ENCODE results near the gene BARD1. TPM values are rescaled to one million over a fixed set of nuclear protein-coding genes. Genes with fewer than 3 reads are reported as not detected.

BARD1 gene
- total RNA-seq (2022) (7.8 and 11.1 TPM in 2 replicates), Bru-seq, nascent RNA (percentile 63 among the genes with signal in this experiment), BruChase-seq, experiment 1, labeled RNA remaining after a 6-hour chase (percentile 42 among the genes with signal in this experiment), BruChase-seq, experiment 2, labeled RNA remaining after a 2-hour chase (percentile 60 among the genes with signal in this experiment)
- long read RNA-seq, full-length matches to known transcripts, result 15 of 20 reads
- long read RNA-seq, partial matches to known transcripts, result 1 of 20 reads
- long read RNA-seq, other reads (novel, unspliced or antisense), result 4 of 20 reads

GRCh38 chr2:214808981-214809750, at the start of gene BARD1:
Gene BARD1 (minus strand): TSS chr2:214809683. CDS start chr2:214809569, 114 bp downstream.
- H3K36me3 Mint-ChIP-seq (ENCODE audit: insufficient read depth, unreplicated experiment), result no peaks in the 10 kb centered on the region
- peak within 1 kb of the TSS; percentile 98 for H3K4me3 Mint-ChIP-seq (ENCODE audit: unreplicated experiment)
- CTCF ChIA-PET, result interaction anchor here (0.5 to 0.7 kb wide), 5 partner anchors 379 to 1304 kb away, joined by 3 to 6 read pairs (median 3); no protein-coding TSS in a partner anchor
- POLR2A ChIA-PET, result interaction anchor here (0.6 to 2.9 kb wide), 13 partner anchors 8 to 1526 kb away, joined by 3 to 17 read pairs (median 3); no protein-coding TSS in a partner anchor
- no peaks in the 10 kb centered on the region for H3K9me3 Mint-ChIP-seq (ENCODE audit: unreplicated experiment)
- intact Hi-C loops (cut with micrococcal nuclease), result loop anchor here (5.0 kb wide), 1 partner anchor 1557 kb away; no protein-coding TSS in a partner anchor
- no peaks in the 10 kb centered on the region for H3K27me3 Mint-ChIP-seq (ENCODE audit: insufficient read depth, unreplicated experiment)
- DNase-seq (ENCODE audit: unreplicated experiment), result peak; percentile 71
- H3K27ac Mint-ChIP-seq (ENCODE audit: low read depth, unreplicated experiment), result peak within 1 kb of the TSS; percentile 94
- TF ChIP-seq, protein P1, sequence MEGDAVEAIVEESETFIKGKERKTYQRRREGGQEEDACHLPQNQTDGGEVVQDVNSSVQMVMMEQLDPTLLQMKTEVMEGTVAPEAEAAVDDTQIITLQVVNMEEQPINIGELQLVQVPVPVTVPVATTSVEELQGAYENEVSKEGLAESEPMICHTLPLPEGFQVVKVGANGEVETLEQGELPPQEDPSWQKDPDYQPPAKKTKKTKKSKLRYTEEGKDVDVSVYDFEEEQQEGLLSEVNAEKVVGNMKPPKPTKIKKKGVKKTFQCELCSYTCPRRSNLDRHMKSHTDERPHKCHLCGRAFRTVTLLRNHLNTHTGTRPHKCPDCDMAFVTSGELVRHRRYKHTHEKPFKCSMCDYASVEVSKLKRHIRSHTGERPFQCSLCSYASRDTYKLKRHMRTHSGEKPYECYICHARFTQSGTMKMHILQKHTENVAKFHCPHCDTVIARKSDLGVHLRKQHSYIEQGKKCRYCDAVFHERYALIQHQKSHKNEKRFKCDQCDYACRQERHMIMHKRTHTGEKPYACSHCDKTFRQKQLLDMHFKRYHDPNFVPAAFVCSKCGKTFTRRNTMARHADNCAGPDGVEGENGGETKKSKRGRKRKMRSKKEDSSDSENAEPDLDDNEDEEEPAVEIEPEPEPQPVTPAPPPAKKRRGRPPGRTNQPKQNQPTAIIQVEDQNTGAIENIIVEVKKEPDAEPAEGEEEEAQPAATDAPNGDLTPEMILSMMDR (IDR thresholded peaks at IDR 0.05; ENCODE audit: unreplicated experiment), result no peak
- peaks cover 17% of the 10 kb centered on the region for H3K4me1 Mint-ChIP-seq (ENCODE audit: insufficient read depth, unreplicated experiment)
- no TSS peak for BruUV-seq (replicated peaks)

GRCh38 chr2:214856137-214856536, 46.7 kb upstream of the BARD1 start:
- Mint-ChIP-seq H3K27ac (ENCODE audit: low read depth, unreplicated experiment) (peak overlapping the region; percentile 37), H3K4me3 (ENCODE audit: unreplicated experiment) (no peak overlapping the region)

DNA sequence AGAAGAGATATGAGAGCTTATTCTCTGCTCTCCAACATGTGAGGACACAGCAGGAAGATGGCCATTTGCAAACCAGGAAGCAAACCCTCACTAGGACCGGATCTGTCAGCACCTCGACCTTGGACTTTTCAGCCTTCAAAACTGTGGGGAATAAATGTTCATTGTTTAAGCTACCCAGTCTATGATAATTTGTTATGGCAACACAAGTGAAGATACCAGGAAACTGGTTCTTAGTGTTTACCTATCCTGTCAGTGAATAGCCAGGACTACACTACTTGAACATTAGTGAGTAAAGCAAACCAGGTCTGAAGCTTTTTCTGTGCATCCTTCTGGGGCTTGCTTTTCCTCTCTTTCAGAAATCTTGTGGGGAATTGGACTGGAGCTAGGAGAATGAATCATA, 44.4 kb upstream of the BARD1 start:
- H3K27ac Mint-ChIP-seq (ENCODE audit: low read depth, unreplicated experiment), result no peak overlapping the region
- TF ChIP-seq, protein P1 (IDR thresholded peaks at IDR 0.05; ENCODE audit: unreplicated experiment), result no peak
- H3K4me1 Mint-ChIP-seq (ENCODE audit: insufficient read depth, unreplicated experiment), result no peaks in the 10 kb centered on the region
- no peak for DNase-seq (ENCODE audit: unreplicated experiment)
- intact Hi-C loops (cut with micrococcal nuclease), result no loop called here
- no peaks in the 10 kb centered on the region for H3K9me3 Mint-ChIP-seq (ENCODE audit: unreplicated experiment)
- ChIA-PET POLR2A (interaction anchor here (0.6 kb wide), 1 partner anchor 250 kb away, joined by 3 read pairs; no protein-coding TSS in a partner anchor), CTCF (interaction anchor here (0.7 kb wide), 2 partner anchors 23 to 838 kb away, joined by 3 to 4 read pairs; no protein-coding TSS in a partner anchor)
- H3K36me3 Mint-ChIP-seq (ENCODE audit: insufficient read depth, unreplicated experiment), result no peaks in the 10 kb centered on the region
- H3K27me3 Mint-ChIP-seq (ENCODE audit: insufficient read depth, unreplicated experiment), result no peaks in the 10 kb centered on the region
- no peak overlapping the region for H3K4me3 Mint-ChIP-seq (ENCODE audit: unreplicated experiment)
- no TSS peak for BruUV-seq (replicated peaks)

More at GRCh38 chr2:214856137-214856536, 46.7 kb upstream of the BARD1 start:
- Mint-ChIP-seq H3K4me1 (ENCODE audit: insufficient read depth, unreplicated experiment) (no peaks in the 10 kb centered on the region), H3K27me3 (ENCODE audit: insufficient read depth, unreplicated experiment) (no peaks in the 10 kb centered on the region), H3K9me3 (ENCODE audit: unreplicated experiment) (no peaks in the 10 kb centered on the region), H3K36me3 (ENCODE audit: insufficient read depth, unreplicated experiment) (no peaks in the 10 kb centered on the region)
- intact Hi-C loops (cut with micrococcal nuclease), result no loop called here
- DNase-seq (ENCODE audit: unreplicated experiment), result no peak
- ChIA-PET CTCF (no interaction called here), POLR2A (no interaction called here)
- TF ChIP-seq, protein P1 (IDR thresholded peaks at IDR 0.05; ENCODE audit: unreplicated experiment), result no peak
- BruUV-seq (replicated peaks), result no TSS peak

- Mint-ChIP-seq H3K27ac (ENCODE audit: low read depth, unreplicated experiment) (no peak overlapping the region), H3K27me3 (ENCODE audit: insufficient read depth, unreplicated experiment) (no peaks in the 10 kb centered on the region), H3K4me1 (ENCODE audit: insufficient read depth, unreplicated experiment) (no peaks in the 10 kb centered on the region), H3K36me3 (ENCODE audit: insufficient read depth, unreplicated experiment) (no peaks in the 10 kb centered on the region), H3K9me3 (ENCODE audit: unreplicated experiment) (no peaks in the 10 kb centered on the region), H3K4me3 (ENCODE audit: unreplicated experiment) (no peak overlapping the region)
- TF ChIP-seq, protein P1 (IDR thresholded peaks at IDR 0.05; ENCODE audit: unreplicated experiment), result no peak
- POLR2A ChIA-PET, result no interaction called here
- intact Hi-C loops (cut with micrococcal nuclease), result no loop called here
- CTCF ChIA-PET, result interaction anchor here (0.6 kb wide), 1 partner anchor 1063 kb away, joined by 3 read pairs; no protein-coding TSS in a partner anchor
- peak; percentile 39 for DNase-seq (ENCODE audit: unreplicated experiment)
- no TSS peak for BruUV-seq (replicated peaks)
Observed at GRCh38 chr2:214843823-214844222, 34.3 kb upstream of the BARD1 start.
